Activated naive CD4-positive, alpha-beta T cell treated with anti-CD3 and anti-CD28 coated beads for 36 hours (primary cell): ENCODE data around the gene ZNF581. TPM values are rescaled to one million over a fixed set of nuclear protein-coding genes. Genes with fewer than 3 reads are reported as not detected.

Experiments used
- CTCF ChIA-PET: fragments of 350-600 bp; sonication (Branson Sonifier 250); formaldehyde crosslinking; loops from one replicate; lab custom pipeline; 2021; ENCODE audit warnings: antibody characterized with exemption; lab: Charles Lee
- DNase-seq: peaks from one replicate; pipeline ENCODE4 v3.0.0-alpha.2; 2020
- H3K27ac Mint-ChIP-seq: one replicate; pipeline ENCODE4 v1.8.0; 2021; ENCODE audit warnings: mild to moderate bottlenecking, mixed read lengths
- H3K27me3 Mint-ChIP-seq: one replicate; pipeline ENCODE4 v1.8.0; 2021; ENCODE audit warnings: low read depth, mixed read lengths
- H3K36me3 Mint-ChIP-seq: one replicate; pipeline ENCODE4 v1.8.0; 2021; ENCODE audit warnings: low read depth, mixed read lengths
- H3K4me1 Mint-ChIP-seq: one replicate; pipeline ENCODE4 v1.8.0; 2021; ENCODE audit warnings: low read depth, mixed read lengths
- H3K4me3 Mint-ChIP-seq: one replicate; pipeline ENCODE4 v1.8.0; 2021; ENCODE audit warnings: mild to moderate bottlenecking, moderate library complexity, mixed read lengths
- H3K9me3 Mint-ChIP-seq: one replicate; pipeline ENCODE4 v1.8.0; 2021; ENCODE audit warnings: mixed read lengths
- intact Hi-C: fragments of 100-400 bp; cut with micrococcal nuclease; formaldehyde crosslinking; loops from one replicate; pipeline ENCODE4 v1.15.1; 2023
- total RNA-seq, 2 experiments: library from RNA; stranded (reverse); gene quantifications; one replicate each; pipeline ENCODE4 v1.2.3, GENCODE V29; 2021

Gene ZNF581
- total RNA-seq, 2 experiments from 2014 or later: 18.0 to 20.7 TPM

GRCh38 chr19:55666343-55667005 is 23.0 kb downstream of the ZNF581 start:
- no peaks in the 10 kb centered on the region for H3K27me3 Mint-ChIP-seq
- H3K9me3 Mint-ChIP-seq: no peaks in the 10 kb centered on the region
- DNase-seq: no peak
- intact Hi-C loops: no loop called here
- peaks cover 48% of the 10 kb centered on the region for H3K36me3 Mint-ChIP-seq
- peaks cover 39% of the 10 kb centered on the region for H3K4me1 Mint-ChIP-seq
- CTCF ChIA-PET: interaction anchor here (0.8 kb wide), 1 partner anchor 56 kb away, joined by 3 read pairs; no protein-coding TSS in a partner anchor
- H3K27ac Mint-ChIP-seq: no peak overlapping the region
- no peak overlapping the region for H3K4me3 Mint-ChIP-seq

GRCh38 chr19:55667006-55667381 is 23.5 kb downstream of the ZNF581 start:
- Mint-ChIP-seq H3K4me3 (no peak overlapping the region), H3K4me1 (peaks cover 37% of the 10 kb centered on the region), H3K27me3 (no peaks in the 10 kb centered on the region), H3K27ac (no peak overlapping the region), H3K9me3 (no peaks in the 10 kb centered on the region), H3K36me3 (peaks cover 44% of the 10 kb centered on the region)
- intact Hi-C loops: no loop called here
- DNase-seq: no peak
- CTCF ChIA-PET: interaction anchor here (0.8 to 0.9 kb wide), 2 partner anchors 13 to 56 kb away, joined by 3 read pairs; no protein-coding TSS in a partner anchor

DNA sequence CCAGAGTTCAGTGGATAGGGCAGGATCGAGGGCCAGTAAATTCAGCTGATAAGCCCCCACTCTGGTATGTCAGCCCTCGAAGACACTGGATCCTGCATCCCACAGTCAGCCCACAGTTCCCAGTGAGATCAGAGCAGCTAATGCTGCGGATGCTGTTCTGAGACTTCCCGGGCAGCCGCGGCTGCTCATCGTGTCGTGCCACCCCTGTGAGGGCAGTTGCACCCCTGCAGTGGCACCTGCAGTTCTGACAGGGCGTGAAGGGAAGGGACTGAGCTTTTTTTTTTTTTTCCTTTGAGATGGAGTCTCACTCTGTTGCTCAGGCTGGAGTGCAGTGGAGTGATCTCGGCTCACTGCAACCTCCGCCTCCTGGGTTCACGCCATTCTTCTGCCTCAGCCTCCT is 24.1 kb downstream of the ZNF581 start:
- Mint-ChIP-seq H3K4me1 (peaks cover 39% of the 10 kb centered on the region), H3K9me3 (no peaks in the 10 kb centered on the region), H3K4me3 (no peak overlapping the region), H3K27ac (no peak overlapping the region), H3K27me3 (no peaks in the 10 kb centered on the region), H3K36me3 (peaks cover 46% of the 10 kb centered on the region)
- CTCF ChIA-PET: interaction anchor here (0.9 kb wide), 1 partner anchor 13 kb away, joined by 3 read pairs; no protein-coding TSS in a partner anchor
- DNase-seq: no peak
- intact Hi-C loops: no loop called here

GRCh38 chr19:55667958-55668357 is 24.5 kb downstream of the ZNF581 start:
- H3K27ac Mint-ChIP-seq: no peak overlapping the region
- intact Hi-C loops: no loop called here
- CTCF ChIA-PET: interaction anchor here (0.9 kb wide), 1 partner anchor 14 kb away, joined by 3 read pairs; no protein-coding TSS in a partner anchor
- peaks cover 42% of the 10 kb centered on the region for H3K36me3 Mint-ChIP-seq
- no peak for DNase-seq
- H3K27me3 Mint-ChIP-seq: no peaks in the 10 kb centered on the region
- no peaks in the 10 kb centered on the region for H3K9me3 Mint-ChIP-seq
- peaks cover 35% of the 10 kb centered on the region for H3K4me1 Mint-ChIP-seq
- H3K4me3 Mint-ChIP-seq: no peak overlapping the region

GRCh38 chr19:55668603-55669348 is 25.3 kb downstream of the ZNF581 start:
- no peak overlapping the region for H3K4me3 Mint-ChIP-seq
- intact Hi-C loops: no loop called here
- CTCF ChIA-PET: no interaction called here
- H3K27me3 Mint-ChIP-seq: no peaks in the 10 kb centered on the region
- peaks cover 40% of the 10 kb centered on the region for H3K36me3 Mint-ChIP-seq
- H3K4me1 Mint-ChIP-seq: peaks cover 42% of the 10 kb centered on the region
- H3K9me3 Mint-ChIP-seq: no peaks in the 10 kb centered on the region
- H3K27ac Mint-ChIP-seq: no peak overlapping the region
- DNase-seq: no peak

DNA sequence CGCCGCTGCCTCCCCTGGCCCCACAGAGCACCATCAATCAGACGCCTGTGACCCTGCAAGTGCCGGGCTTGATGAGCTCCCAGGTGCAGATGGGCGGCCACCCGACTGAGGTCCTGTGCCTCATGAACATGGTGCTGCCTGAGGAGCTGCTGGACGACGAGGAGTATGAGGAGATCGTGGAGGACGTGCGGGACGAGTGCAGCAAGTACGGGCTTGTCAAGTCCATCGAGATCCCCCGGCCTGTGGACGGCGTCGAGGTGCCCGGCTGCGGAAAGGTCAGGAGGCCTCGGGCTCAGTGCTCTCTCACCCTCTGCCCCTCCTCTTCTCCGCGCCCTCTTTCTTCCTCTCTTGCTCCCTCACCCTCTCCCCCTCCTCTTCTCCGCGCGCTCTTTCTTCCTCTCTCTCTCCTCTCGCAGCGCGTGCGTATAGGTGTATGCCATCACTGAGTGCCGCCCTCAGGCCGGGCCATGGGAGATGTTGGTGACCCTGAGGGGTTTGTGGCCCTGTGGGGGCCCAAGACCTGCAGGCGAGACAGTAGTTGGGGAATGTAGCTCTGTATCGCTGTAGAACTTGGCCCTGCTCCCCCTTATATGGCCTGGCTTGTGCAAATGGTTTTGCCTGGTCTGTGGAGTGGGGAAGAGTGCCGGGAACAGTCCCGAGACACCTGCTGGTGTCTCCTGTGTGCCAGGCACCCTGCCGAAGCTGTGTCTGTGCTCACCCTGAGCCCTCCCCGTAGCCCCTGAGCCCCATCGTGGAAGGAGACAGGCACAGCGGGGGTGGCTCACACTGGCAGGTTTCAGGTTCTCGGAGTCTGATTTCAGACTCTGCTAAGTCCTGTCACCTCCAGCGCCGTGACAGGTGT is 26.2 kb downstream of the ZNF581 start:
- H3K27ac Mint-ChIP-seq: no peak overlapping the region
- H3K9me3 Mint-ChIP-seq: no peaks in the 10 kb centered on the region
- CTCF ChIA-PET: no interaction called here
- no peak for DNase-seq
- no peak overlapping the region for H3K4me3 Mint-ChIP-seq
- no peaks in the 10 kb centered on the region for H3K27me3 Mint-ChIP-seq
- H3K4me1 Mint-ChIP-seq: peaks cover 42% of the 10 kb centered on the region
- peaks cover 41% of the 10 kb centered on the region for H3K36me3 Mint-ChIP-seq
- intact Hi-C loops: no loop called here

DNA sequence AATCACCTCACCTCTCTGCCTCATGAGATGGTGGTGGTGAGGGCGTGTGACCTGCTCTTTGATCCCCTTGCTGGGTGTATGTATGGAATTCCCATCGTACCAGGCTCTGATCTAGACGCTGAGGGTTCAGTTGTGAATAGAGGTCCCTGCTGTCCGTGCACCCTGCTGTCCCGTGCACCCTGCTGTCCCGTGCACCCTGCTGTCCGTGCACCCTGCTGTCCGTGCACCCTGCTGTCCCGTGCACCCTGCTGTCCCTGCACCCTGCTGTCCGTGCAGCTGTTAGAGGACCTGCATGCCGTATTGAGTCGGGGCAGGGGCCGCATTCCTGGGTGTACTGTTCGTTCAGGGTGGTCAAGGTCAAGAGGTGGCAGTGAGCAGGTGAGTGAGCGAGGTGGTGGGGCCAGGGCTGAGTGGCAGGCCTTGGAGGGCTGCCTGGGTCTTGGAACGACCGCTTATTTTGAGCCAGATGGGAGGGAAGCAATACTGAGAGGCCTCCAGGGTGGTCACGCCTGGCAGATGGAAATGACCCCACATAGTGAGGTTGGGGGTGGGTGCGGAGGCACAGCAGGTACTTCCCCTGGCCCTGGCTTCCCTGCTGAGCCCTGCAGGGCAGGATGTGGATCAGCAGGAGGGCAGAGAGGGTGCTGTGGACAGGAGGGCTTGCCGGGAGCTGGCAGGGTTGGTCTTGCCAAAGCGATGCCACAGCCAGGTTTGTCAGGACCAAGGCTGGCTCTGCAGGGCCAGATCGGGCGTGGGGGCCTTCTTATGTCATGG is 27.0 kb downstream of the ZNF581 start:
- Mint-ChIP-seq H3K4me3 (no peak overlapping the region), H3K27me3 (no peaks in the 10 kb centered on the region), H3K27ac (no peak overlapping the region), H3K9me3 (no peaks in the 10 kb centered on the region), H3K4me1 (peaks cover 40% of the 10 kb centered on the region), H3K36me3 (peaks cover 42% of the 10 kb centered on the region)
- CTCF ChIA-PET: interaction anchor here (1.5 to 2.0 kb wide), 2 partner anchors 13 to 38 kb away, joined by 9 to 10 read pairs; no protein-coding TSS in a partner anchor
- DNase-seq: no peak
- intact Hi-C loops: no loop called here

DNA sequence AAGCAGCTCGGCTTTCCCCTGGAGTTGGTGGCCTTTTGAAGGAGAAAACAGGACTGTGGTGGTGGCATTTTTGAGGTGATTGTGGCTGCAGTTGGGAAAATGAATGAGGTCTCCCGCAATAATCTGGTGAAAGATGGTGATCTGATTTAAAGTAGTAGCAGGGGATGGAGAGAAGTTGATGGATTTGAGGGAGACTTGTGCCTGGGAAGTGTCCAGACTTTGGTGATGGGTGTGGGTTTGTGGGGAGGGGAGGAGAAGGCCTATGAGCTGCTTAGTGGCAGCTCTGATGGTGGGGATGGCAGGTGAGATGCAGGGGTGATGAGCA is 27.6 kb downstream of the ZNF581 start:
- Mint-ChIP-seq H3K4me1 (peaks cover 44% of the 10 kb centered on the region), H3K9me3 (no peaks in the 10 kb centered on the region), H3K36me3 (peaks cover 43% of the 10 kb centered on the region), H3K27me3 (no peaks in the 10 kb centered on the region), H3K4me3 (no peak overlapping the region), H3K27ac (no peak overlapping the region)
- intact Hi-C loops: no loop called here
- CTCF ChIA-PET: interaction anchor here (1.2 to 2.0 kb wide), 3 partner anchors 8 to 39 kb away, joined by 3 to 10 read pairs (median 9); no protein-coding TSS in a partner anchor
- no peak for DNase-seq

DNA sequence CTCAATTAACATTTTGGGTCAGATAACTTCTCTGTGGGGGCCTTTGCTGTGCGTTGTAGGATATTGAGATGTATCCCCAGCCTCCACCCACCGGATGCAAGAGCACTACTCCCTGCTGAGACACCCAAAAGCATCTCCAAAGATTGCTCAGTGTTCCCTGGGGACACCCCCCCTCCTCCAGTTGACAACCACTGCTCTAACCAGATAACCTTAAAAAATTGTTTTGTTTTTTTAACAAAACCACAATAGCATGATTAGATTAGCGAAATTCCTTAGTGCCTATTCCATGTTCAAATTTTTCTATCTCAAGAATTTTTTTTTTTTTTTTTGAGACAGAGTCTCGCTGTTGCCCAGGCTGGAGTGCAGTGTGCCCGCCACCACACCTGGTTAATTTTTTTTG is 29.0 kb downstream of the ZNF581 start:
- intact Hi-C loops: no loop called here
- Mint-ChIP-seq H3K4me3 (no peak overlapping the region), H3K9me3 (no peaks in the 10 kb centered on the region), H3K27ac (no peak overlapping the region), H3K36me3 (peaks cover 40% of the 10 kb centered on the region), H3K4me1 (peaks cover 52% of the 10 kb centered on the region), H3K27me3 (no peaks in the 10 kb centered on the region)
- DNase-seq: no peak
- CTCF ChIA-PET: interaction anchor here (0.8 to 2.0 kb wide), 4 partner anchors 10 to 169 kb away, joined by 3 to 9 read pairs (median 4); no protein-coding TSS in a partner anchor

GRCh38 chr19:55673465-55673864 is 30.0 kb downstream of the ZNF581 start:
- no peak overlapping the region for H3K4me3 Mint-ChIP-seq
- peaks cover 32% of the 10 kb centered on the region for H3K36me3 Mint-ChIP-seq
- H3K4me1 Mint-ChIP-seq: peaks cover 58% of the 10 kb centered on the region
- H3K27ac Mint-ChIP-seq: peak overlapping the region; percentile 22
- CTCF ChIA-PET: interaction anchor here (0.7 to 1.1 kb wide), 2 partner anchors 26 to 170 kb away, joined by 3 to 4 read pairs; no protein-coding TSS in a partner anchor
- H3K27me3 Mint-ChIP-seq: no peaks in the 10 kb centered on the region
- intact Hi-C loops: no loop called here
- H3K9me3 Mint-ChIP-seq: no peaks in the 10 kb centered on the region
- no peak for DNase-seq

DNA sequence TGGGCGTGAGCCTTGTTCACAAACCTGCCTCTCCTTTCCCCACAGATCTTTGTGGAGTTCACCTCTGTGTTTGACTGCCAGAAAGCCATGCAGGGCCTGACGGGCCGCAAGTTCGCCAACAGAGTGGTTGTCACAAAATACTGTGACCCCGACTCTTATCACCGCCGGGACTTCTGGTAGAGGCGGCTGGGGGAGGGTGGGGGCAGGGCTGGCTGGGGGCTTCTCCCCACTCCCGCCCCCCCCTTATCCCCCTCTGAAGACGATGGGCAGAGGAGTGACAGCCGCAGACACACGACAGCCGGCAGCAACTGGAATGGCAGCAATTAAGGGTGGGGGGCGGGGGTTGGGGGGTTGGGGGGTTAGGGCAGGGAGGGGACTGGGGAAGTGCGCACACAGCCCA is 30.4 kb downstream of the ZNF581 start:
- Mint-ChIP-seq H3K27ac (peak overlapping the region; percentile 22), H3K4me1 (peaks cover 62% of the 10 kb centered on the region), H3K4me3 (no peak overlapping the region), H3K27me3 (no peaks in the 10 kb centered on the region), H3K9me3 (no peaks in the 10 kb centered on the region), H3K36me3 (peaks cover 32% of the 10 kb centered on the region)
- CTCF ChIA-PET: no interaction called here
- no peak for DNase-seq
- intact Hi-C loops: loop anchor here (2.0 kb wide), 1 partner anchor 39 kb away; no protein-coding TSS in a partner anchor
